Raji (cell line): Measurements from ENCODE around the gene UNC5C.

ENCODE experiments used
- POLR2A ChIP-seq: IDR thresholded peaks from 2 replicates; pipeline ENCODE4 v1.6.1; 2011; ENCODE audit warnings: low read depth, low read length, control low read depth; ENCODE audit not compliant: insufficient read depth

UNC5C gene

DNA sequence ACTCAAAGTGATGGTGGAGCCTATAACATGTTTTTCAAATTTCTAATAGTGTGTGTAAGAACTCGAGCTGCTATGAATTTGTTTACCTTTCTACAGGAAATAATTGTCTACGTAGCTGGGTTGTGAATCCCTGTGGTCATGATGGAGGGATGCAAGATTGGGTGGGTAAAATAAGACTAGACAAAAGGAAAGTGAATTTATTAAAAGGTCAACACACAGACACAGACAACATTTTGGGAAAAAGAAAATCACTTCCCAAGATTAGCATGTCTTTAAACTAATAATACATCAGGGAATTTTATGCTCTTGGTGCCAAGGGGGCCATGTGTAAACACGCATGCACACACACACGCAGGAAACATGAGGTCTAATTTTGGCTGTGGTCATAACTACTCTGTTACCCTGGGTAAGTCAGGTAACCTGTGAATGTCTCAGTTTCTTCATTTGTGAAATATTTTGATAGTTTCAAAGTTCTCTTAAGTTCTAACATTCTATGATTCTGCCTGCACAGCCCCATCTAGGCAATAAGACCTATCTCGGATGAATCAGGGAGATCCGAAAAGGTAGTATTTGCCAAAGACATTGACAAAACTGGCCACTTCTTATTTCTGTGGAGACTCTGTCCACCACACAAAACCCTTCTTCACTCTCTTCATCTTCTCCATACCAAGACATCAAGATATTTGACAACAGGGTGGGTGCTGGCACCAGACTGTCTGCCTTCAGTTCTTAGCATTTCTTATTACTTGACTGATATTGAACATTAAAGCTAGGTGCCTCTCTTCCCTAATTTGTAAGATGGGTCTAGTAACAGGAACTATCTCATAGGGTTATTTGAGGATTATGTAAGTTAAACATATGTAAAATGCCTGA, 1.6 kb upstream of the UNC5C start:
- no peak for TF ChIP-seq POLR2A

DNA sequence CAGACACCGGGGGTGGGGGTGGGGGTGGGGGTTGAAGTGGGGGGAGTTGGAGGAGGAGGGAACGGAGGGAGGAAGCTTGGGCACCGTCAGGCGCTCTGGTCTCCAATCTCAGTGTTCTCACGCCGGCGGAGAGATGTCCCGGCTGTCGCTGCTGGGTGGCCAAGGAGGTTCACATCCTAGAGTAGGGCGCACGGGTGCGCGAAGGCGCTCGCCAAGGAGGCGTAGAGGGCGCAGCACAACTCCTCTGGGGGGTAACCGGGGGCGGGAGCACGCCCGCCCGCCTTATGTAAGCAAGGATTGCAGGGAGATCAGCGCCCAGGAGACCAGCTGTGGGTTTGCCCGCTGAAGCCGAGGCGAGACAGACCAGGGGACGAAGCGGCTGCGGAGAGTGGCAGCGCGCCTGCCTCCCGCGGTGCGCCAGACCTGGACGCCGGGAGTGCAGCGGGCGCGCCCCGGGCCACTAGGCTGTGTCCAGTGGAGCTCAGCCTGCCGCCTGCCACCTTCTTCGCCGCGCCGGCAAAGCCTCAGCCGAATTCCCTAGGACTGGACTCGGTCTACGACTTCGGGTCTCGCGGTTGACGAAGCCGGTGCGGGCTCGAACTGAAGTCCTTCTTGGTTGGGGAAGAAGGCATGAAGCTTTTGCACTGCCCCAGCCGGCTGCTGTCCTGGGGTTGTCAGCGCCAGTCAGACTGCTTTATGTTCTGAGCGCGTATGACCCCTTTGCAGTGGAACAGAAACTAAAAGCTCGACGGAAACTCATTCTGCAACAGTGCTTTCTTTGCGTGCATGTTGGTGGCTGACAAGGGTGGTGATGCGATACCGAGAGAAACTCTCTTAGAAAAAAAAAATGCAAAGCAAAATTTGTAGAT, 707 bp upstream of the UNC5C start:
- no peak for TF ChIP-seq POLR2A

GRCh38 chr4:95547715-95548471, 880 bp downstream of the UNC5C start:
- TF ChIP-seq POLR2A: no peak

- TF ChIP-seq POLR2A: no peak
Measured at GRCh38 chr4:95546866-95547714, 1.7 kb downstream of the UNC5C start.

GRCh38 chr4:95546221-95546620, 2.6 kb downstream of the UNC5C start:
- TF ChIP-seq POLR2A: no peak

DNA sequence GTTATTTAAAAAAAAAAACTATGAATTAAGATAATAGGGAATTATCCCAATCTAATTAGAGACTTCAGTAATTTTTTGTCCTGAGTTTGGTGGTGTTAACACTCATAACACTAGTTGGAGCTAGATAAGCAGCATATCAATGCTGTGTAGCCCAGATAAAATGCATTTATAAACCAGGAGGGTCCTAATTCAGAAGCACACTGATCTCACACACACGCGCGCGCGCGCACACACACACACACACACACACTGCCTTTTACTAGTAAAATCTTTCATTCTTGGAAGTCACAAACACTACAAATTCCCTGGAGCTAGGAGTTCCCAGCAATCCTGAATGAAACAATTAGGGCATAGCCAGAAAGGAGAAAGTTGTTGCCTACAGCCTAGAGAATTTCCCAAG, 3.2 kb downstream of the UNC5C start:
- no peak for TF ChIP-seq POLR2A

DNA sequence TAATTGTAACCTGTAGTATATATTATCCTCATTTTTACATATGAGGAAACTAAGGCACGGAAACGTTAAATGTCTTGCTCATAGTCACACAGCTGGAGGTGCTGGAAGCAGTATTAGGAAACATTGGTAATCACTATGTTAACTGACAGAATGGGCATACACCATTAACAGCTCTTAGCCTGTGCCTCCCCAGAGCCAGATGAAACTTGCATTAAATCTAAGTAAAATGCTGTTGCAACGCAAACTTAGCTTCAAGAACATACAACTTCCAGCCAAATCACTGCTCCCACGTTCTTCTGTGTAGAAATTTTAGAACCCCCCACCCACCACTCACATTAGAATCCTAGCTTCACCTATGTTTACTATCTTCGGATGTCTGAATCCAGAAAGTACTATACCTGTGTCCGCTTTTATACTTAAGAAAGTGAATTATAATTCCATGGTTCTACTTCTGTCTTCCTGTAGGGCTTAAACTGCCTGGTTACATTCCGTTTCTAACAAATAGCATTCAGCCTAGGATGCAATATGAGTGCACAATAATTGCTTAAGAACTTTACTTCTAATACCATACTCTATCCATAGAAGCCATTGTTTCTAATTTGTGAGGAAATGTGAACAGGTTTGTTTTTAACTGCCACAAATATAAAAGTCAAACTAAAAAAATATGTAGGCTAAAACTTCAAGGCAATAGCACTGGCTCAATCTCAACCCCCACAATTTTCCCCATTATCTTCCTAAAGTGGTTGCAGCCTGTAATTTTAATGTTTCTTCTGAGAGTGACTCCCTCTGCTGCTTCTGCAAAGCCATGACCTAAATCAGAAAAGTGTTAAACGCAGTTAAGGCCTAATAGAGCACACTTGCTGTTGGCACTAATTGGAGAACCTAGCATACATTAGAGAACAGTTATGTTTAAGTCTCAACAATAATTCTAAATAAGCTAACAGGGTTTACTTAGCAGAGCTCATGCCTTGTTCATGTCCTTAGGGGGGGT, 4.4 kb downstream of the UNC5C start:
- TF ChIP-seq POLR2A: no peak

DNA sequence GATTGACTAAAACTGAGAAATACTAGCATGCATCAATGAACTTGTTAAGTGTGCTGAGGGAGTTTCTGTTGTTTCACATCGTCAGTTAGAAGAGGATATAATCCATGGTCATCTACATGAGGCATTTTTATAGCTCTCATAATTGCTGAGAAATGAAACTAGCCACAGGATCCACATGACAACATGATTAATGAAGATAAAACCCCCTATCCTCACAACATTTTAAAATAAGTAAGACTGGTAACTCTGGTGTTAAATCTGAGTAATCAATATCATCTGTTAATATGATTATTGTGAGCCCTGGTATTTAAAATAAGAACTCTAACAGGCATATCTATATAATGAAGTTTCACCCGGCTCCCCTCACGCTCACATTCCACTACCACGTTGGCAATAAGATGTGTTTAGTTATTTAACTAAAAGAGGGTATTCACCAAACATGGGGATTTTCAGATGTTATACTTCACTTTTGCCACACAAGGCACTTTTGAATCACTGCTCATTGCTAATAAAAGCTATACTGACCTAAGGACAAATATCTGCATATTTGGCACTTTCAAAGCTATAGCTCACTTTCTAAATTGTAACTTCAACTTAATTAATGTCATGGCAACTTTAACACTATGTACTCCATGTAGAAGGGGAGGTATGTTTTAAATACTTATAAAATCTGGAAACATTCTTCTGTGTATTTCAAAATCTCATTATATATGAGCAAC, 6.7 kb downstream of the UNC5C start:
- no peak for TF ChIP-seq POLR2A

- no peak for TF ChIP-seq POLR2A
Measured at GRCh38 chr4:95541094-95541493, 7.7 kb downstream of the UNC5C start.

DNA sequence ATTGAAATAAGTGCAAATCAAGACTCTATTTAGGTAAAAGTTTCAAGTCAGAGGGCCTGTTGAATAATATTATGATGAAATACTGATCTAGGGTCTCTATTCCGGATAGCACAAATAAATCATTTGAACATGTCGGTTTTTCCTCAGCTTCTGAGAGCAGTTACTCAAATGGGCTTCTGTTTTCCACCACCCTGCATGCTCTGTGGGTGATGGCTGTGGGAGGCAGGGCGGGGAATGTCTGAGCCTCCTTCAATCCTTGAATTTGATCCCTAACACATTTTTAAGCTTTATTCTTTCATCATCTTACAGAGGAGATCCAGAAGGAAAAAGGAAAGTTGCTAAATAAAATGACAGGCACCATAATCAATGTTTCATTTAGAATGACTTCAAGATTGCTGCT, 8.5 kb downstream of the UNC5C start:
- TF ChIP-seq POLR2A: no peak

DNA sequence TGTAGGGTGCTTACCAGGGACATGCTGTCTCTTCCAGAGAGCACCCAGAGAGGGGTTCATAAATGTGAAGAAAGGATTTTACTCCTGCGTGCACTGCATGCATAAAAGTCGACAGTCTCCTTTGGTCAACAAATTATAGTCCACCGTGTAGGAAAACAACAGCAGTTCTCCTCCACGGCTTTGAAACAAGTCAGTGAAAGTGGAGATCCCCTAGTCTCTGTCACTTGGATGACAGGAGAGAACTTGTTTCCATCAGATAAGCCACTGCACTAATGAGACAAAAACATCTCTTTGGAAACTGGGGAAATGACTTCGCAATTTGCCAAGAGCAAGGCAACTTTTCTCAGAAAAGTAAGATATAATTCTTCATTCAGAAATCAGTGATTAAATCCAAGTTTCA, 9.7 kb downstream of the UNC5C start:
- no peak for TF ChIP-seq POLR2A

DNA sequence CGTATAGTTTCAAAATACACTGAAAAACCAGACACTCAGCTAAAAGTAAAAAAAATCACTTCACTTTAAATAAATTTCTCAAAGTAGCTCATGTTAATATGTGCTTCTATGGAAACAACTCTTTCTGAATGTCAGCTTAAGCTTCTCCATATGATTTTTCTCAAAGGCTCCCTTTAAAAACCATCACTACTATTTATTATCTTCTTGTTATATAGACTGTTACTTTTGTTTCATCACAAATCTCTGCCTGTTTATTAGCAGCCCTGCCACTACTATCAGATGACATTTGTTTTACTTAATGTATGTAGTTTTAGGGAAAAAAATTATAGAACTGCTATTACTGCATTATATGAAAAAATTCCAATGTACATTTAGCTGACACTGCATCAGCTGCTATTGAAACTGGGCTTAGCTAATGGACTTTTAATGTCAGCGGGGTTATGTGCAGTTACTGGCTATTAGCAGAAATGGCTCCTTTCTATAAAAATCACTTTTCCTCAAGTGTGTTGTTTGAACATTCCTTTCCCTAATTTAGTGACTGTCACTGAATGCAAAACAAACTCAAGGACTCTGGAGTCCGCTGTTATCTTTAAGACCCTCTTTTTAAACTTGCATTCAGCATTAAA, 10.8 kb downstream of the UNC5C start:
- TF ChIP-seq POLR2A: no peak

- no peak for TF ChIP-seq POLR2A
Measured at GRCh38 chr4:95537191-95537590, 11.6 kb downstream of the UNC5C start.

DNA sequence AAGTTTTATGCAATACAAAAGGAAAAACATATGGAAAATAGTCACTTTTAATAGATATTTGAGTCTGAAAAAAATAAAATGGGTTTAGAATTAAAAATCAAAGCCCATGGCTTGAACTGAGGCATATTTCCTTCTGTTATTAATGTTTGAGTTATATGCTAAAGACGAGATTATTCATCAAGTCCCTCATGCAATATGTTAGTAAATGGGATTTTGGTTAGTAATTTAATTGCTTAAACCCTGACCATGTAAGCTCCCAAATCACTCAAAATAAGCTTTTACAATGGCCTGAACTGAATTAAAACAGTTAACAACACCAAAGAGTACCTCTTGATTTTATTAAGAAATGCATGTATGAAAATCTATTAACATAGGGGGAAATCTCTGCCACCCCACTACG, 12.1 kb downstream of the UNC5C start:
- no peak for TF ChIP-seq POLR2A
